ENCODE data around the gene CAND2. TPM values are rescaled to one million over a fixed set of nuclear protein-coding genes. Genes with fewer than 3 reads are reported as not detected.

Gene CAND2
- total RNA-seq, 4 donors from 2014 or later: 10.8 to 26.8 (median 19.6) TPM

- H3K27me3 ChIP-seq: no peaks in the 10 kb centered on the region
- H3K4me1 ChIP-seq: peaks cover 15 to 32% (median 22%) of the 10 kb centered on the region in 4 donors
- peak; percentile 57 to 85 (median 76) for TF ChIP-seq CTCF (IDR thresholded peaks at IDR 0.05)
- peak; percentile 25 for TF ChIP-seq POLR2A (IDR thresholded peaks at IDR 0.05; ENCODE audit: low read depth)
- peak; percentile 72 to 81 for TF ChIP-seq POLR2AphosphoS5 (IDR thresholded peaks at IDR 0.05)
- no peak for TF ChIP-seq EP300 (IDR thresholded peaks at IDR 0.05)
- intact Hi-C loops (cut with DNase I): no loop called here
- DNase-seq (ENCODE audit: extremely low spot score): peak; percentile 98
- peaks cover 2 to 55% (median 52%) of the 10 kb centered on the region in 4 donors for H3K36me3 ChIP-seq
- H3K4me3 ChIP-seq: peak overlapping the region; percentile 60 to 81 (median 64)
- H3K9me3 ChIP-seq: no peaks in the 10 kb centered on the region
- WGBS: 0% methylated on average over 12 of the region's 50 CpGs
- H3K27ac ChIP-seq (replicated peaks in 1 of 4): peak overlapping the region; percentile 76 to 89 (median 81)
Measured at GRCh38 chr3:12810013-12810780, 13.7 kb downstream of the CAND2 start.

- intact Hi-C loops (cut with DNase I): no loop called here
- no peaks in the 10 kb centered on the region for H3K27me3 ChIP-seq
- TF ChIP-seq CTCF (IDR thresholded peaks at IDR 0.05): no peak
- no peak for TF ChIP-seq POLR2A (IDR thresholded peaks at IDR 0.05; ENCODE audit: low read depth)
- TF ChIP-seq POLR2AphosphoS5 (IDR thresholded peaks at IDR 0.05): no peak
- no peak for TF ChIP-seq EP300 (IDR thresholded peaks at IDR 0.05)
- no peaks in the 10 kb centered on the region for H3K9me3 ChIP-seq
- peak overlapping the region in 3 of 4 donors; percentile 60 to 81 (median 62) for H3K4me3 ChIP-seq
- peak overlapping the region; percentile 76 to 89 (median 81) for H3K27ac ChIP-seq (replicated peaks in 1 of 4)
- WGBS: 89% methylated on average over 3 of the region's 5 CpGs
- H3K4me1 ChIP-seq: peaks cover 15 to 32% (median 22%) of the 10 kb centered on the region in 4 donors
- no peak for DNase-seq (ENCODE audit: extremely low spot score)
- peaks cover 10 to 55% (median 55%) of the 10 kb centered on the region in 4 donors for H3K36me3 ChIP-seq
Measured at GRCh38 chr3:12810961-12811360, 14.5 kb downstream of the CAND2 start.

GRCh38 chr3:12812812-12813211 is 16.3 kb downstream of the CAND2 start:
- H3K27ac ChIP-seq (replicated peaks in 1 of 4): no peak overlapping the region
- TF ChIP-seq CTCF (IDR thresholded peaks at IDR 0.05) (no peak), POLR2A (IDR thresholded peaks at IDR 0.05; ENCODE audit: low read depth) (no peak), EP300 (IDR thresholded peaks at IDR 0.05) (no peak), POLR2AphosphoS5 (IDR thresholded peaks at IDR 0.05) (no peak)
- no peak for DNase-seq (ENCODE audit: extremely low spot score)
- H3K27me3 ChIP-seq: no peaks in the 10 kb centered on the region
- 83% methylated on average over 3 of the region's 3 CpGs for WGBS
- H3K4me3 ChIP-seq: no peak overlapping the region
- H3K36me3 ChIP-seq: peaks cover 26 to 56% (median 55%) of the 10 kb centered on the region in 4 donors
- H3K4me1 ChIP-seq: peaks cover 15 to 31% (median 22%) of the 10 kb centered on the region in 4 donors
- intact Hi-C loops (cut with DNase I): no loop called here
- no peaks in the 10 kb centered on the region for H3K9me3 ChIP-seq

- intact Hi-C loops (cut with DNase I): no loop called here
- TF ChIP-seq POLR2AphosphoS5 (IDR thresholded peaks at IDR 0.05): no peak
- no peak for TF ChIP-seq POLR2A (IDR thresholded peaks at IDR 0.05; ENCODE audit: low read depth)
- TF ChIP-seq CTCF (IDR thresholded peaks at IDR 0.05): no peak
- no peak for TF ChIP-seq EP300 (IDR thresholded peaks at IDR 0.05)
- DNase-seq (ENCODE audit: extremely low spot score): no peak
- Histone ChIP-seq H3K4me1 (peaks cover 15 to 23% (median 21%) of the 10 kb centered on the region in 4 donors), H3K36me3 (peaks cover 27 to 63% (median 59%) of the 10 kb centered on the region in 4 donors), H3K27ac (replicated peaks in 1 of 4) (no peak overlapping the region), H3K27me3 (no peaks in the 10 kb centered on the region), H3K4me3 (no peak overlapping the region), H3K9me3 (no peaks in the 10 kb centered on the region)
- 86% methylated on average over 4 of the region's 6 CpGs for WGBS
Measured at GRCh38 chr3:12813967-12814366, 17.5 kb downstream of the CAND2 start.
